SK-N-SH treated with all-trans-retinoic acid at 6 μM for 48 hours (cell line): ENCODE measurements around the gene DES.

Experiments
- PATZ1 ChIP-seq: fragments of 250-450 bp; sonication (Bioruptor Pico); IDR thresholded peaks from 2 replicates; pipeline ENCODE4 v1.8.0; 2020; ENCODE audit warnings: mild to moderate bottlenecking, moderate library complexity, borderline replicate concordance
- RARB ChIP-seq: fragments of 250-450 bp; sonication (Bioruptor Pico); IDR thresholded peaks from 2 replicates; pipeline ENCODE4 v1.8.0; 2021; ENCODE audit warnings: mild to moderate bottlenecking, moderate library complexity
- ZFP3 ChIP-seq: fragments of 250-450 bp; sonication (Bioruptor Pico); IDR thresholded peaks from 2 replicates; pipeline ENCODE4 v1.5.0; 2020; ENCODE audit warnings: mild to moderate bottlenecking, moderate library complexity
- ZNF70 ChIP-seq: fragments of 450-650 bp; formaldehyde crosslinking; IDR thresholded peaks from 2 replicates; pipeline ENCODE4 v1.5.0; 2020; ENCODE audit warnings: mild to moderate bottlenecking, moderate library complexity

GRCh38 chr2:219460424-219460926, 42.3 kb downstream of the DES start:
- TF ChIP-seq ZNF70 (CRISPR knock-in tag), result no peak
- TF ChIP-seq ZFP3 (CRISPR knock-in tag), result no peak
- no peak for TF ChIP-seq RARB (CRISPR knock-in tag)
- no peak for TF ChIP-seq PATZ1 (CRISPR knock-in tag)
